ENCODE results near the gene AGAP1.
"Not testable (repeated sequence)": the region's sequence is repeated elsewhere in the genome, so short reads cannot be mapped to it uniquely, and the experiment has no call there.

The AGAP1 gene

DNA sequence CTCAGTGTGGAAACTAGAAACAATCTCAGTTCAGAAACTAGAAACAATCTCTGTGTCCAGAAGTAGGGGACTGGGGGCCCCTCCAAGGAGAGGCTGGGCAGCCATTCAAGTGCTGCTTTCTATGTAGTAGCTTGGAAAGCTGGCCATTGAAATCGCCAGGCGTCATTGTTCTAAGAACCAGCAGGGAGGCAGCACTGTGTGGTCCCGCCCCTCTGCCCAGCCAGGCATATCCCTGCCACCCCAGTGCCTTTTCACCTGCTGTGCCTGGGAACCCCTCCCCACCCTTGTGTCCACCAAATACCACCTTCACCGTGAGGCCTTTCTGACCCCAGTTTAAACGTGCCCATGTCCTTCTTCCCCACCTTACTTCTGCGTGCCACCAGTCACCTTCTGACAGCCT lies 452.7 kb downstream of the AGAP1 start:
- Histone ChIP-seq H3K27me3 (ENCODE audit: control insufficient read depth in 1 of 2, insufficient read depth in 2 of 2, low read length in 2 of 2) (no peaks in the 10 kb centered on the region), H3K9me3 (ENCODE audit: control insufficient read depth in 1 of 2, low read length in 2 of 2) (no peaks in the 10 kb centered on the region), H3K4me3 (ENCODE audit: low read depth in 1 of 2, low read length in 2 of 2) (no peak overlapping the region), H3K4me1 (ENCODE audit: control insufficient read depth in 1 of 2, insufficient read depth in 2 of 2, low read length in 2 of 2) (no peaks in the 10 kb centered on the region), H3K9ac (ENCODE audit: low read depth in 1 of 2, low read length in 2 of 2) (no peak overlapping the region), H3K27ac (ENCODE audit: low read depth, low read length) (no peak overlapping the region), H3K36me3 (ENCODE audit: control insufficient read depth in 1 of 2, insufficient read depth in 2 of 2, low read length in 2 of 2) (no peaks in the 10 kb centered on the region)

GRCh38 chr2:235947055-235947454 lies 453.2 kb downstream of the AGAP1 start:
- H3K4me1 ChIP-seq (ENCODE audit: control insufficient read depth in 1 of 2, insufficient read depth in 2 of 2, low read length in 2 of 2); H3K36me3 ChIP-seq (ENCODE audit: control insufficient read depth in 1 of 2, insufficient read depth in 2 of 2, low read length in 2 of 2); H3K4me3 ChIP-seq (ENCODE audit: low read depth in 1 of 2, low read length in 2 of 2); H3K9ac ChIP-seq (ENCODE audit: low read depth in 1 of 2, low read length in 2 of 2); H3K27ac ChIP-seq (ENCODE audit: low read depth, low read length); H3K27me3 ChIP-seq (ENCODE audit: control insufficient read depth in 1 of 2, insufficient read depth in 2 of 2, low read length in 2 of 2); H3K9me3 ChIP-seq (ENCODE audit: control insufficient read depth in 1 of 2, low read length in 2 of 2): not testable (repeated sequence)

DNA sequence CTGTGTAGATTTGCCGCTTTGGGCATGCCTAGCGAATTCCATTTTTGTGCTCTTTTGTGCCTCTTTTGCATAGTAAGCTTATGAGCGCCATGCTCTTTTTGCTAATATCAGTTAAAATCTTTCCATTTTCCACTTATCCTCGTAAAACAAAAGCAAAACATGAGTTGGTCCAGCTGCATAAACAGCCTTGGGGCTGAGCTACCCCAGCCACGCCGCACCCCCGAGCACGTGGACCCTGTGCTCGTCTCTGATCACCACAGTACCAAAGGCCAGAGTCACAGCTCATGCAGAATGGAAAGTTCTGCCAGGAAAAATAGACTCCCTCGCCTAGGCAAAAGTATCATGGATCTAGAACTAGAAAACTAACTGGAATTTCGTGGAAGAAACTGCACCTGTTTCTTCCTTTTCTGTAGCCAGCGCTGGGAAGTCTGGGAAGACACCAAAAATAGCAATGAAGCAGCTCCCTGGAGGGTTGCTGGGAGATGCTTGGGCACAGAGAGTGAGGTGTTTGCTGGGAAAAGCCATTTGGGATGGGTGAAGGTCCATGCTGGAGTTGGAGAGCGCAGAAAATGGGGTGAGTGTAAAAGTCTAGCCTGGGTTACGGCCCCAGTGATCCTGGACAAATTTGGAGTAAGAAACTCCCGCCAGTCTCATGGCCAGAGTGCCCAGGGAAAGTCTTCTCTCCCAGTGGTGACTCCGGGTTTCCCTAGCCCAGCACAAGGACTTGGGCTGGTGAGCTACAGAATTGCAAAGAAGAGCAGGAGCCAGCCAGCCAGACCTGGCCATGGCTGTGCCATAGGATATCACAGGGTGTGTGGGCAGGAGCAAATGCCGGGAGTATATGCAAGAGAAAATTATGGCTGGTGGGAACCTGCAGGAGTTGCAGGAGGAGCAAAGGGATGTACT lies 456.0 kb downstream of the AGAP1 start:
- H3K27ac ChIP-seq (ENCODE audit: low read depth, low read length) = no peak overlapping the region
- H3K9me3 ChIP-seq (ENCODE audit: control insufficient read depth in 1 of 2, low read length in 2 of 2) = no peaks in the 10 kb centered on the region
- no peaks in the 10 kb centered on the region for H3K36me3 ChIP-seq (ENCODE audit: control insufficient read depth in 1 of 2, insufficient read depth in 2 of 2, low read length in 2 of 2)
- H3K4me1 ChIP-seq (ENCODE audit: control insufficient read depth in 1 of 2, insufficient read depth in 2 of 2, low read length in 2 of 2) = no peaks in the 10 kb centered on the region
- H3K27me3 ChIP-seq (ENCODE audit: control insufficient read depth in 1 of 2, insufficient read depth in 2 of 2, low read length in 2 of 2) = no peaks in the 10 kb centered on the region
- no peak overlapping the region for H3K4me3 ChIP-seq (ENCODE audit: low read depth in 1 of 2, low read length in 2 of 2)
- H3K9ac ChIP-seq (ENCODE audit: low read depth in 1 of 2, low read length in 2 of 2) = no peak overlapping the region

- Histone ChIP-seq H3K36me3 (ENCODE audit: control insufficient read depth in 1 of 2, insufficient read depth in 2 of 2, low read length in 2 of 2) (no peaks in the 10 kb centered on the region), H3K9me3 (ENCODE audit: control insufficient read depth in 1 of 2, low read length in 2 of 2) (no peaks in the 10 kb centered on the region), H3K9ac (ENCODE audit: low read depth in 1 of 2, low read length in 2 of 2) (no peak overlapping the region), H3K27ac (ENCODE audit: low read depth, low read length) (no peak overlapping the region), H3K4me1 (ENCODE audit: control insufficient read depth in 1 of 2, insufficient read depth in 2 of 2, low read length in 2 of 2) (no peaks in the 10 kb centered on the region), H3K4me3 (ENCODE audit: low read depth in 1 of 2, low read length in 2 of 2) (no peak overlapping the region), H3K27me3 (ENCODE audit: control insufficient read depth in 1 of 2, insufficient read depth in 2 of 2, low read length in 2 of 2) (no peaks in the 10 kb centered on the region)
These were observed 456.6 kb downstream of the AGAP1 start for GRCh38 chr2:235950473-235950809.

- Histone ChIP-seq H3K9me3 (ENCODE audit: control insufficient read depth in 1 of 2, low read length in 2 of 2) (no peaks in the 10 kb centered on the region), H3K4me3 (ENCODE audit: low read depth in 1 of 2, low read length in 2 of 2) (no peak overlapping the region), H3K27ac (ENCODE audit: low read depth, low read length) (no peak overlapping the region), H3K4me1 (ENCODE audit: control insufficient read depth in 1 of 2, insufficient read depth in 2 of 2, low read length in 2 of 2) (no peaks in the 10 kb centered on the region), H3K36me3 (ENCODE audit: control insufficient read depth in 1 of 2, insufficient read depth in 2 of 2, low read length in 2 of 2) (no peaks in the 10 kb centered on the region), H3K9ac (ENCODE audit: low read depth in 1 of 2, low read length in 2 of 2) (no peak overlapping the region), H3K27me3 (ENCODE audit: control insufficient read depth in 1 of 2, insufficient read depth in 2 of 2, low read length in 2 of 2) (no peaks in the 10 kb centered on the region)
These were observed 457.6 kb downstream of the AGAP1 start for GRCh38 chr2:235951493-235951892.

GRCh38 chr2:235951982-235952381 lies 458.1 kb downstream of the AGAP1 start:
- no peak overlapping the region for H3K9ac ChIP-seq (ENCODE audit: low read depth in 1 of 2, low read length in 2 of 2)
- H3K9me3 ChIP-seq (ENCODE audit: control insufficient read depth in 1 of 2, low read length in 2 of 2) = no peaks in the 10 kb centered on the region
- no peaks in the 10 kb centered on the region for H3K27me3 ChIP-seq (ENCODE audit: control insufficient read depth in 1 of 2, insufficient read depth in 2 of 2, low read length in 2 of 2)
- H3K4me3 ChIP-seq (ENCODE audit: low read depth in 1 of 2, low read length in 2 of 2) = no peak overlapping the region
- no peak overlapping the region for H3K27ac ChIP-seq (ENCODE audit: low read depth, low read length)
- H3K36me3 ChIP-seq (ENCODE audit: control insufficient read depth in 1 of 2, insufficient read depth in 2 of 2, low read length in 2 of 2) = no peaks in the 10 kb centered on the region
- H3K4me1 ChIP-seq (ENCODE audit: control insufficient read depth in 1 of 2, insufficient read depth in 2 of 2, low read length in 2 of 2) = no peaks in the 10 kb centered on the region

DNA sequence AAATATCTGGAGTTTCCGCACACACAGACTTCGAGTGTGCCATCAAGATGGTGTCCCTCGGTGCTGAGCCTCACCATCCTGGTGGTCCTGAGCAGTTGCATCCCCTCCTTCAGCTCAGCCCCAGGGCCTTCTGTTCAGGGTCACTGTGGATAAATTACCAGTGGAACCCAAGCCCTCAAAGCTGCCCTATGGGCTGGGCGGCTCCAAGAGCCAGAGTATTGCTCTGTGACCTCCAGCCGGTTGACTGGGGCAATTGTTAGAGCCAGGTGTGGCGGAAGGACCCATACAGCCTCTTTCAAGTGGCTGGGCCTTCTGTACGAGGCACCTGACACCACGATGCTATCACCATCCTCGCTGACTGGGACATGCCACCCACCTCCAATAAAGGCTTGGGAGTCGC lies 458.9 kb downstream of the AGAP1 start:
- Histone ChIP-seq H3K9me3 (ENCODE audit: control insufficient read depth in 1 of 2, low read length in 2 of 2) (no peaks in the 10 kb centered on the region), H3K9ac (ENCODE audit: low read depth in 1 of 2, low read length in 2 of 2) (no peak overlapping the region), H3K27ac (ENCODE audit: low read depth, low read length) (no peak overlapping the region), H3K4me3 (ENCODE audit: low read depth in 1 of 2, low read length in 2 of 2) (no peak overlapping the region), H3K4me1 (ENCODE audit: control insufficient read depth in 1 of 2, insufficient read depth in 2 of 2, low read length in 2 of 2) (no peaks in the 10 kb centered on the region), H3K36me3 (ENCODE audit: control insufficient read depth in 1 of 2, insufficient read depth in 2 of 2, low read length in 2 of 2) (no peaks in the 10 kb centered on the region), H3K27me3 (ENCODE audit: control insufficient read depth in 1 of 2, insufficient read depth in 2 of 2, low read length in 2 of 2) (no peaks in the 10 kb centered on the region)

DNA sequence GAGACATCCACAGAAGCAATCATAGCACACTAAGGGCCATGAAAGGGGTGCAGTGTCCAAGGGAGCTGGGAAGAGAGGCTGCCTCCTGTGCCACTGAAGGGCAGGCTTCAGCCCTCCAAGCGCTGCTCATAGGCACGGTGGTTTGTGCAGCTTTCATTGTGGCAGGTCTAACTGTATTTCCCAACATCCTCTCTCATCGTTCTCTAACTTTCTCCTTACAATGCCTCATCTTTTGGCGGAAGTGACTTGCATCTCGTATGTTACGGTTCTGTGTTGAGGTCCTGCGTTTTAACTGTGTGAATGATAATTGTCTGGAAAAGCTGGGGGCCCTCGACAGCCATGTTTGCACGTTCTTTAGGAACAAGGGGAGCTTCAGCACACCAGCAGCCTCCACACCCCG lies 460.4 kb downstream of the AGAP1 start:
- H3K9me3 ChIP-seq (ENCODE audit: control insufficient read depth in 1 of 2, low read length in 2 of 2) = no peaks in the 10 kb centered on the region
- no peak overlapping the region for H3K9ac ChIP-seq (ENCODE audit: low read depth in 1 of 2, low read length in 2 of 2)

GRCh38 chr2:235954888-235955480 lies 461.1 kb downstream of the AGAP1 start:
- Histone ChIP-seq H3K9ac (ENCODE audit: low read depth in 1 of 2, low read length in 2 of 2) (no peak overlapping the region), H3K9me3 (ENCODE audit: control insufficient read depth in 1 of 2, low read length in 2 of 2) (no peaks in the 10 kb centered on the region), H3K27ac (ENCODE audit: low read depth, low read length) (no peak overlapping the region), H3K4me1 (ENCODE audit: control insufficient read depth in 1 of 2, insufficient read depth in 2 of 2, low read length in 2 of 2) (no peaks in the 10 kb centered on the region), H3K4me3 (ENCODE audit: low read depth in 1 of 2, low read length in 2 of 2) (no peak overlapping the region), H3K36me3 (ENCODE audit: control insufficient read depth in 1 of 2, insufficient read depth in 2 of 2, low read length in 2 of 2) (peaks cover 0 to 3% of the 10 kb centered on the region in 2 donors), H3K27me3 (ENCODE audit: control insufficient read depth in 1 of 2, insufficient read depth in 2 of 2, low read length in 2 of 2) (no peaks in the 10 kb centered on the region)

More for the DNA sequence above, 460.4 kb downstream of the AGAP1 start:
- Histone ChIP-seq H3K4me3 (ENCODE audit: low read depth in 1 of 2, low read length in 2 of 2) (no peak overlapping the region), H3K36me3 (ENCODE audit: control insufficient read depth in 1 of 2, insufficient read depth in 2 of 2, low read length in 2 of 2) (peaks cover 0 to 3% of the 10 kb centered on the region in 2 donors), H3K27me3 (ENCODE audit: control insufficient read depth in 1 of 2, insufficient read depth in 2 of 2, low read length in 2 of 2) (no peaks in the 10 kb centered on the region), H3K27ac (ENCODE audit: low read depth, low read length) (no peak overlapping the region), H3K4me1 (ENCODE audit: control insufficient read depth in 1 of 2, insufficient read depth in 2 of 2, low read length in 2 of 2) (no peaks in the 10 kb centered on the region)

DNA sequence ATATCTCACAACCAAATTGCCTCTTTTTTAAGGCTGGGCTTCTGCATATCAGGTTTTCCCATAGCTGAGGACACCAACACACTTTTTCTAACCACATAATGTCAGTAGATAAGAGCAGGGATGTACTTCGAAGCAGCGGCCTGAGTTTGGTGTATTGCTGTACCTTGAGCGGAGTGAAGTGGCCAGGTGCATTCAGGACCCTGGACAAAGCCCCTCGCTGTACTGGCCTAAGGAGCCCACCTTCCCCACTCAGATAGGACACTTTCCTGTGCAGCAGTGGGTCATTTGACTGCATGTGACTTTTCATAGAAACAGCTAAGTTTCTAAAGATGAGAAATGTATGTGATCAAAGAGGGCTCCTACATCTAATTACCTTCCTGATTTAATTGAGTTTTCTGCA lies 461.8 kb downstream of the AGAP1 start:
- Histone ChIP-seq H3K36me3 (ENCODE audit: control insufficient read depth in 1 of 2, insufficient read depth in 2 of 2, low read length in 2 of 2) (peaks cover 0 to 3% of the 10 kb centered on the region in 2 donors), H3K27ac (ENCODE audit: low read depth, low read length) (no peak overlapping the region), H3K4me3 (ENCODE audit: low read depth in 1 of 2, low read length in 2 of 2) (no peak overlapping the region), H3K9ac (ENCODE audit: low read depth in 1 of 2, low read length in 2 of 2) (no peak overlapping the region), H3K4me1 (ENCODE audit: control insufficient read depth in 1 of 2, insufficient read depth in 2 of 2, low read length in 2 of 2) (no peaks in the 10 kb centered on the region), H3K9me3 (ENCODE audit: control insufficient read depth in 1 of 2, low read length in 2 of 2) (no peaks in the 10 kb centered on the region), H3K27me3 (ENCODE audit: control insufficient read depth in 1 of 2, insufficient read depth in 2 of 2, low read length in 2 of 2) (no peaks in the 10 kb centered on the region)

Measured in duodenal mucosa (tissue), 2 donors.